ENCODE results near the gene MSI2. TPM values are rescaled to one million over a fixed set of nuclear protein-coding genes. Genes with fewer than 3 reads are reported as not detected.

MSI2 gene
- polyA plus RNA-seq, 1 of the 3 experiments (the other 2 are of a cell fraction): 24.1 TPM

- H3K9me2 ChIP-seq: no peaks in the 10 kb centered on the region
- DNase-seq: no peak
- CTCF ChIA-PET: interaction anchor here (0.7 to 20.1 kb wide), 14 partner anchors 10 to 307 kb away, joined by 3 to 141 read pairs (median 6); no protein-coding TSS in a partner anchor
These were observed 293.7 kb downstream of the MSI2 start for GRCh38 chr17:57550016-57550415.

More at GRCh38 chr17:57550016-57550415, 293.7 kb downstream of the MSI2 start:
- Histone ChIP-seq H3K9me3 (no peaks in the 10 kb centered on the region), H3K4me2 (no peak overlapping the region), H3K79me2 (ENCODE audit: insufficient read depth) (0 out of 2 replicates have a peak, but pooled peaks cover 4% of the 10 kb centered on the region), H3F3A (replicated peaks; ENCODE audit: insufficient read depth) (no peaks in the 10 kb centered on the region), H3K9ac (no peak overlapping the region), H4K20me1 (ENCODE audit: insufficient read depth) (no peaks in the 10 kb centered on the region), H2AFZ (ENCODE audit: low read depth) (no peak overlapping the region), H3K36me3 (replicated peaks in 1 of 2; ENCODE audit: control insufficient read depth in 1 of 2, insufficient read depth in 2 of 2, low read length in 1 of 2) (no peaks in the 10 kb centered on the region), H3K4me3 (ENCODE audit: low read depth in 2 of 2, low read length in 1 of 2) (no peak overlapping the region), H3K27ac (ENCODE audit: low read depth in 2 of 2, low read length in 1 of 2) (peak overlapping the region in 1 of 2 experiments; percentile 99; a peak in 2 of 4 replicates), H3K4me1 (ENCODE audit: control insufficient read depth in 1 of 2, insufficient read depth in 2 of 2, low read depth in 1 of 2, low read length in 1 of 2) (peaks cover 7 to 87% of the 10 kb centered on the region in 2 experiments; a peak in 3 of 4 replicates), H3K27me3 (ENCODE audit: insufficient read depth) (no peaks in the 10 kb centered on the region)
- TF ChIP-seq RCOR1 (IDR thresholded peaks at IDR 0.05; ENCODE audit: low read length) (no peak), FOXJ3 (CRISPR knock-in tag; IDR thresholded peaks at IDR 0.05) (no peak), CHD2 (IDR thresholded peaks at IDR 0.05; ENCODE audit: low read length, partially characterized antibody) (no peak), USF2 (IDR thresholded peaks at IDR 0.05; ENCODE audit: borderline replicate concordance, low read depth, low read length) (no peak), TEAD4 (IDR thresholded peaks at IDR 0.05; ENCODE audit: borderline replicate concordance, insufficient read depth) (no peak), TAF1 (IDR thresholded peaks at IDR 0.05; ENCODE audit: borderline replicate concordance, low read depth, low read length) (no peak), REST (IDR thresholded peaks at IDR 0.05; ENCODE audit: low read depth, low read length) (no peak), RAD21 (IDR thresholded peaks at IDR 0.05; ENCODE audit: low read length) (no peak), USF1 (IDR thresholded peaks at IDR 0.05; ENCODE audit: borderline replicate concordance, low read depth) (no peak)
- 93% methylated on average over 10 of the region's 10 CpGs for WGBS (ENCODE audit: low lambda C conversion rate)
- POLR2A ChIA-PET: interaction anchor here (1.0 to 1.5 kb wide), 2 partner anchors 10 to 73 kb away, joined by 3 to 11 read pairs; no protein-coding TSS in a partner anchor
